BE2C (cell line): ENCODE measurements around the gene ZFP36.

ENCODE experiments used
- DNase-seq: peaks from one replicate; pipeline ENCODE4 v3.0.0-alpha.2; 2020
- H3K27me3 ChIP-seq: fragments of 250-450 bp; sonication (Bioruptor Pico); 2 replicates; pipeline ENCODE4 v1.5.1; 2020; ENCODE audit warnings: mild to moderate bottlenecking
- H3K36me3 ChIP-seq: fragments of 250-450 bp; sonication (Bioruptor Pico); 2 replicates; pipeline ENCODE4 v1.5.1; 2020; ENCODE audit warnings: mild to moderate bottlenecking
- H3K4me1 ChIP-seq: fragments of 250-450 bp; sonication (Bioruptor Pico); 2 replicates; pipeline ENCODE4 v1.5.1; 2020
- H3K4me3 ChIP-seq: 2 replicates; pipeline ENCODE4 v1.5.1; 2011; ENCODE audit warnings: low read depth, low read length
- H3K9me3 ChIP-seq: fragments of 250-450 bp; sonication (Bioruptor Pico); 2 replicates; pipeline ENCODE4 v1.5.1; 2020
- TF ChIP-seq, protein P1 (sequence below): IDR thresholded peaks from 2 replicates; pipeline ENCODE4 v1.5.1; 2012; ENCODE audit warnings: mild to moderate bottlenecking, low read depth, low read length

ZFP36 gene

GRCh38 chr19:39434123-39435076 is 27.8 kb downstream of the ZFP36 start:
- no peaks in the 10 kb centered on the region for H3K9me3 ChIP-seq
- peaks cover 38% of the 10 kb centered on the region for H3K36me3 ChIP-seq
- no peak for DNase-seq
- H3K27me3 ChIP-seq = no peaks in the 10 kb centered on the region
- peaks cover 3% of the 10 kb centered on the region; the same call in 1 of the 2 replicates for H3K4me1 ChIP-seq
- TF ChIP-seq, protein P1, sequence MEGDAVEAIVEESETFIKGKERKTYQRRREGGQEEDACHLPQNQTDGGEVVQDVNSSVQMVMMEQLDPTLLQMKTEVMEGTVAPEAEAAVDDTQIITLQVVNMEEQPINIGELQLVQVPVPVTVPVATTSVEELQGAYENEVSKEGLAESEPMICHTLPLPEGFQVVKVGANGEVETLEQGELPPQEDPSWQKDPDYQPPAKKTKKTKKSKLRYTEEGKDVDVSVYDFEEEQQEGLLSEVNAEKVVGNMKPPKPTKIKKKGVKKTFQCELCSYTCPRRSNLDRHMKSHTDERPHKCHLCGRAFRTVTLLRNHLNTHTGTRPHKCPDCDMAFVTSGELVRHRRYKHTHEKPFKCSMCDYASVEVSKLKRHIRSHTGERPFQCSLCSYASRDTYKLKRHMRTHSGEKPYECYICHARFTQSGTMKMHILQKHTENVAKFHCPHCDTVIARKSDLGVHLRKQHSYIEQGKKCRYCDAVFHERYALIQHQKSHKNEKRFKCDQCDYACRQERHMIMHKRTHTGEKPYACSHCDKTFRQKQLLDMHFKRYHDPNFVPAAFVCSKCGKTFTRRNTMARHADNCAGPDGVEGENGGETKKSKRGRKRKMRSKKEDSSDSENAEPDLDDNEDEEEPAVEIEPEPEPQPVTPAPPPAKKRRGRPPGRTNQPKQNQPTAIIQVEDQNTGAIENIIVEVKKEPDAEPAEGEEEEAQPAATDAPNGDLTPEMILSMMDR = no peak
- H3K4me3 ChIP-seq = peak overlapping the region; percentile 99

- no peaks in the 10 kb centered on the region for H3K9me3 ChIP-seq
- H3K4me3 ChIP-seq = peak within 1 kb of the TSS; percentile 99
- H3K36me3 ChIP-seq = peaks cover 38% of the 10 kb centered on the region
- peaks cover 3% of the 10 kb centered on the region; the same call in 1 of the 2 replicates for H3K4me1 ChIP-seq
- DNase-seq = peak; percentile 99
- TF ChIP-seq, protein P1 = no peak
- H3K27me3 ChIP-seq = no peaks in the 10 kb centered on the region
Measured at GRCh38 chr19:39435499-39436349, 29.1 kb downstream of the ZFP36 start, which contains the start of gene RPS16. Gene RPS16 (minus strand): TSS chr19:39435949. CDS start chr19:39435895, 54 bp downstream.

- no peaks in the 10 kb centered on the region for H3K9me3 ChIP-seq
- TF ChIP-seq, protein P1 = no peak
- H3K4me3 ChIP-seq = peak overlapping the region; percentile 99
- H3K4me1 ChIP-seq = peaks cover 3% of the 10 kb centered on the region; the same call in 1 of the 2 replicates
- H3K27me3 ChIP-seq = no peaks in the 10 kb centered on the region
- H3K36me3 ChIP-seq = peaks cover 38% of the 10 kb centered on the region
- no peak for DNase-seq
Measured at GRCh38 chr19:39436350-39436716, 29.7 kb downstream of the ZFP36 start.

- Histone ChIP-seq H3K4me3 (no peak overlapping the region), H3K27me3 (no peaks in the 10 kb centered on the region), H3K36me3 (peaks cover 22% of the 10 kb centered on the region), H3K9me3 (no peaks in the 10 kb centered on the region), H3K4me1 (peaks cover 3% of the 10 kb centered on the region; the same call in 1 of the 2 replicates)
- DNase-seq = no peak
- TF ChIP-seq, protein P1 = no peak
Measured at GRCh38 chr19:39438270-39438934, 31.8 kb downstream of the ZFP36 start.

- Histone ChIP-seq H3K27me3 (no peaks in the 10 kb centered on the region), H3K4me1 (no peaks in the 10 kb centered on the region; the same call in 1 of the 2 replicates), H3K9me3 (no peaks in the 10 kb centered on the region), H3K4me3 (peak overlapping the region; percentile 98), H3K36me3 (peaks cover 22% of the 10 kb centered on the region)
- TF ChIP-seq, protein P1 = no peak
- DNase-seq = no peak
Measured at GRCh38 chr19:39444598-39445195, 38.0 kb downstream of the ZFP36 start.
